Activated CD4-positive, alpha-beta T cell treated with anti-CD3 and anti-CD28 coated beads for 1 hour (primary cell): ENCODE results near the gene BGN.

Source experiments
- DNase-seq: peaks from one replicate; pipeline ENCODE4 v3.0.0-alpha.2; 2020

Gene BGN

GRCh38 chrX:153494541-153495361 is at the start of gene BGN:
TSS of gene BGN (plus strand) at chrX:153494980. CDS start at chrX:153504632, 9,652 bp downstream.
- DNase-seq = no peak

GRCh38 chrX:153445106-153445855 is 49.5 kb upstream of the BGN start:
- DNase-seq = no peak

GRCh38 chrX:153445856-153446635 is 48.7 kb upstream of the BGN start, which contains the start of gene TREX2:
TSS of gene TREX2 (minus strand) at chrX:153446056. CDS start at chrX:153445430, 626 bp downstream.
- no peak for DNase-seq

- DNase-seq = no peak
These were observed 48.2 kb upstream of the BGN start for GRCh38 chrX:153446636-153446936.

- DNase-seq = no peak
These were observed 47.7 kb upstream of the BGN start for GRCh38 chrX:153446950-153447580.

GRCh38 chrX:153447581-153447960 is 47.2 kb upstream of the BGN start:
- no peak for DNase-seq

GRCh38 chrX:153448556-153449367 is 46.0 kb upstream of the BGN start:
- DNase-seq = no peak

- DNase-seq = no peak
These were observed 45.2 kb upstream of the BGN start for GRCh38 chrX:153449368-153450113.

- no peak for DNase-seq
These were observed 44.4 kb upstream of the BGN start for GRCh38 chrX:153450114-153450948.

GRCh38 chrX:153450949-153451277 is 43.9 kb upstream of the BGN start:
- DNase-seq = no peak

- DNase-seq = no peak
These were observed 39.8 kb upstream of the BGN start for GRCh38 chrX:153454901-153455550.

- no peak for DNase-seq
These were observed 39.2 kb upstream of the BGN start for GRCh38 chrX:153455571-153455970.

GRCh38 chrX:153456161-153456560 is 38.6 kb upstream of the BGN start:
- no peak for DNase-seq

GRCh38 chrX:153456704-153457103 is 38.1 kb upstream of the BGN start:
- DNase-seq = no peak

GRCh38 chrX:153457136-153457825 is 37.5 kb upstream of the BGN start:
- no peak for DNase-seq

- no peak for DNase-seq
These were observed 36.8 kb upstream of the BGN start for GRCh38 chrX:153457827-153458466.

- DNase-seq = no peak
These were observed 36.3 kb upstream of the BGN start for GRCh38 chrX:153458476-153458875.

GRCh38 chrX:153459986-153460385 is 34.8 kb upstream of the BGN start:
- DNase-seq = no peak

GRCh38 chrX:153460826-153461225 is 34.0 kb upstream of the BGN start:
- DNase-seq = peak; percentile 26
